Epithelial cell of proximal tubule (primary cell): ENCODE results near the gene TAF4B. TPM values are rescaled to one million over a fixed set of nuclear protein-coding genes. Genes with fewer than 3 reads are reported as not detected.
A peak's percentile ranks its signal among the peaks of the same experiment; 100 is the strongest.
"Not testable (repeated sequence)": the region's sequence is repeated elsewhere in the genome, so short reads cannot be mapped to it uniquely, and the experiment has no call there.

ENCODE experiments used
- DNase-seq: peaks from one replicate; pipeline ENCODE4 v3.0.0-alpha.2; 2011; ENCODE audit warnings: low read depth
- H3K4me3 ChIP-seq: 2 replicates; pipeline ENCODE4 v1.5.1; 2011; ENCODE audit warnings: low read depth, mild to moderate bottlenecking, low read length
- CTCF ChIP-seq: conservative IDR thresholded peaks from 2 replicates; pipeline ENCODE4 v1.5.1; 2012; ENCODE audit warnings: low read depth, mild to moderate bottlenecking, low read length
- total RNA-seq: library from RNA; depleted of rRNA; stranded (reverse); fragments of >200 nt; gene quantifications from 2 replicates; pipeline ENCODE4 v1.2.3, GENCODE V29; 2015

The TAF4B gene
- total RNA-seq, 1 donor from 2014 or later, result 5.7 TPM

- DNase-seq, result no peak
Measured at GRCh38 chr18:26287644-26288043, 61.4 kb downstream of the TAF4B start.

GRCh38 chr18:26290385-26290784, 64.1 kb downstream of the TAF4B start:
- no peak overlapping the region for H3K4me3 ChIP-seq
- no peak for DNase-seq
- TF ChIP-seq CTCF, result no peak

More at GRCh38 chr18:26287644-26288043, 61.4 kb downstream of the TAF4B start:
- no peak for TF ChIP-seq CTCF
- H3K4me3 ChIP-seq, result no peak overlapping the region

- no peak for DNase-seq
- no peak for TF ChIP-seq CTCF
- H3K4me3 ChIP-seq, result no peak overlapping the region
Measured at GRCh38 chr18:26293982-26294381, 67.7 kb downstream of the TAF4B start.

GRCh38 chr18:26298107-26298506, 71.9 kb downstream of the TAF4B start:
- no peak for DNase-seq
- no peak for TF ChIP-seq CTCF
- H3K4me3 ChIP-seq, result no peak overlapping the region

GRCh38 chr18:26301681-26302080, 75.4 kb downstream of the TAF4B start:
- no peak overlapping the region for H3K4me3 ChIP-seq
- no peak for TF ChIP-seq CTCF
- DNase-seq, result peak; percentile 82

GRCh38 chr18:26303222-26303621, 77.0 kb downstream of the TAF4B start:
- not testable (repeated sequence) for H3K4me3 ChIP-seq, DNase-seq

GRCh38 chr18:26304511-26304910, 78.3 kb downstream of the TAF4B start:
- no peak for DNase-seq
- no peak for TF ChIP-seq CTCF
- no peak overlapping the region for H3K4me3 ChIP-seq
